Trophoblast cell (in vitro differentiated cells and primary cell): ENCODE data around the gene LDLRAD4.

Source experiments
- DNase-seq, 2 donors: peaks; one replicate each; pipeline ENCODE4 v3.0.0-alpha.2; 2016
- H2AFZ ChIP-seq: 2 replicates; pipeline ENCODE4 v1.6.1; 2013; ENCODE audit warnings: low read length, moderate library complexity, mild to moderate bottlenecking; ENCODE audit not compliant: insufficient read depth, poor library complexity
- H2AK5ac ChIP-seq: 2 replicates; pipeline ENCODE4 v1.6.1; 2013; ENCODE audit warnings: mild to moderate bottlenecking, low read length
- H2BK120ac ChIP-seq: 2 replicates; pipeline ENCODE4 v1.6.1; 2013; ENCODE audit warnings: low read length, mild to moderate bottlenecking, moderate library complexity; ENCODE audit not compliant: insufficient read depth, poor library complexity
- H2BK12ac ChIP-seq: 2 replicates; pipeline ENCODE4 v1.6.1; 2013; ENCODE audit warnings: mild to moderate bottlenecking, low read length, moderate library complexity
- H2BK5ac ChIP-seq: 2 replicates; pipeline ENCODE4 v1.6.1; 2013; ENCODE audit warnings: low read length, low read depth, moderate library complexity, mild to moderate bottlenecking; ENCODE audit not compliant: poor library complexity
- H3K14ac ChIP-seq: 2 replicates; pipeline ENCODE4 v1.6.1; 2013; ENCODE audit warnings: mild to moderate bottlenecking, low read length
- H3K18ac ChIP-seq: 2 replicates; pipeline ENCODE4 v1.6.1; 2013; ENCODE audit warnings: mild to moderate bottlenecking, low read length
- H3K23ac ChIP-seq: 2 replicates; pipeline ENCODE4 v1.6.1; 2013; ENCODE audit warnings: low read length
- H3K27ac ChIP-seq: 2 replicates; pipeline ENCODE4 v1.5.1; 2013; ENCODE audit warnings: low read depth, mild to moderate bottlenecking, inconsistent platforms, low read length, moderate library complexity
- H3K27me3 ChIP-seq: 2 replicates; pipeline ENCODE4 v1.6.1; 2013; ENCODE audit warnings: inconsistent platforms, mild to moderate bottlenecking, low read length, moderate library complexity; ENCODE audit not compliant: insufficient read depth
- H3K36me3 ChIP-seq, 2 experiments: 1 replicate in 1 of 2; 2 replicates in 1 of 2; pipeline ENCODE4 v1.6.1; 2013; ENCODE audit warnings: low read length in 2 of 2, mild to moderate bottlenecking in 2 of 2, moderate library complexity in 1 of 2; ENCODE audit not compliant: insufficient read depth in 2 of 2, control insufficient read depth in 1 of 2
- H3K4ac ChIP-seq: 2 replicates; pipeline ENCODE4 v1.6.1; 2013; ENCODE audit warnings: low read depth, mild to moderate bottlenecking, low read length, moderate library complexity
- H3K4me1 ChIP-seq, 2 experiments: 1 replicate in 1 of 2; 2 replicates in 1 of 2; pipeline ENCODE4 v1.6.1; 2013; ENCODE audit warnings: low read length in 2 of 2, mild to moderate bottlenecking in 2 of 2, moderate library complexity in 1 of 2; ENCODE audit not compliant: insufficient read depth in 2 of 2, control insufficient read depth in 1 of 2
- H3K4me2 ChIP-seq: 2 replicates; pipeline ENCODE4 v1.6.1; 2013; ENCODE audit warnings: inconsistent platforms, mild to moderate bottlenecking, low read length, moderate library complexity
- H3K4me3 ChIP-seq: 2 replicates; pipeline ENCODE4 v1.5.1; 2013; ENCODE audit warnings: mild to moderate bottlenecking, low read depth, low read length, inconsistent platforms
- H3K79me1 ChIP-seq: one replicate; pipeline ENCODE4 v1.6.1; 2013; ENCODE audit warnings: low read length
- H3K79me2 ChIP-seq: 2 replicates; pipeline ENCODE4 v1.6.1; 2013; ENCODE audit warnings: low read length, mild to moderate bottlenecking; ENCODE audit not compliant: control insufficient read depth, insufficient read depth, poor library complexity
- H3K9ac ChIP-seq: 2 replicates; pipeline ENCODE4 v1.6.1; 2013; ENCODE audit warnings: mild to moderate bottlenecking, low read length
- H3K9me3 ChIP-seq: 2 replicates; pipeline ENCODE4 v1.6.1; 2013; ENCODE audit warnings: low read depth, mild to moderate bottlenecking, control low read depth, inconsistent platforms, low read length; ENCODE audit not compliant: insufficient read depth
- H4K12ac ChIP-seq: 2 replicates; pipeline ENCODE4 v1.6.1; 2013; ENCODE audit warnings: low read depth, mild to moderate bottlenecking, low read length, moderate library complexity
- H4K8ac ChIP-seq: 2 replicates; pipeline ENCODE4 v1.6.1; 2013; ENCODE audit warnings: low read depth, mild to moderate bottlenecking, low read length, moderate library complexity
- H4K91ac ChIP-seq: one replicate; pipeline ENCODE4 v1.6.1; 2013; ENCODE audit warnings: low read depth, mild to moderate bottlenecking, low read length, moderate library complexity
- WGBS: extraction: QIAGEN DNeasy Blood & Tissue Kit; methylation state at CpG from one replicate; pipeline ENCODE4 v1.1.7; 2013; ENCODE audit warnings: missing lambda C conversion rate; ENCODE audit not compliant: insufficient read length, insufficient coverage; ENCODE audit errors: extremely low coverage; 5-methylcytosine and 5-hydroxymethylcytosine counted together

Gene LDLRAD4

DNA sequence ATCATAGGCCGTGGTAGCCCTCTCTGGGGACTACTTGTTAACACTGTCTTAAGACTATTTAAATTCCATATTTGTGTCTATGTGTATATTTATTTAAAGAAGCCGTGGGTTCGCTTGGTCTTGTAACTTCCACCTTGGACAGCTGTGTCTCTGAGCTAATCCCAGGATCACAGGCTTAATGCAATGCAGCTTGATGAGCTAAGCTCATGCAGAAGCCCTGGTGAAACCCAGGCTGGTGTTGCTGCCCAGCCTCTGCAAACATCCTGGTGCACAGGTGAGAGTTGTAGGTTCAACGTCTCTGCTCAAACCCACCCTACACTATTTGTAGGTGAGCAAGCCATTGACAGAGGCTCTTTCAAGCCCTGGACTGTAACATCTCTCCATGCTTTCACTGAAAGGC is 296.0 kb downstream of the LDLRAD4 start:
- H3K4me2 ChIP-seq: no peak overlapping the region
- no peaks in the 10 kb centered on the region for H3K27me3 ChIP-seq

GRCh38 chr18:13516855-13517254 is 298.3 kb downstream of the LDLRAD4 start:
- H4K91ac ChIP-seq: no peak overlapping the region
- H3K4me1 ChIP-seq: peaks cover 0 to 2% of the 10 kb centered on the region in 2 experiments
- H3K4ac ChIP-seq: no peak overlapping the region
- H4K12ac ChIP-seq: no peak overlapping the region
- DNase-seq: no peak
- no peak overlapping the region for H2BK120ac ChIP-seq
- H3K9ac ChIP-seq: no peak overlapping the region
- no peak overlapping the region for H3K27ac ChIP-seq
- H3K4me3 ChIP-seq: no peak overlapping the region
- no peak overlapping the region for H2AFZ ChIP-seq
- peaks cover 2% of the 10 kb centered on the region for H3K9me3 ChIP-seq
- no peak overlapping the region for H3K4me2 ChIP-seq
- no peak overlapping the region for H3K18ac ChIP-seq
- peaks cover 0 to 3% of the 10 kb centered on the region in 2 experiments for H3K36me3 ChIP-seq
- no peaks in the 10 kb centered on the region for H3K27me3 ChIP-seq
- H2AK5ac ChIP-seq: no peak overlapping the region
- no peak overlapping the region for H4K8ac ChIP-seq
- H2BK5ac ChIP-seq: no peak overlapping the region
- no peaks in the 10 kb centered on the region for H3K79me1 ChIP-seq
- no peak overlapping the region for H3K23ac ChIP-seq
- no CpG with 5 or more reads among the region's 6 CpGs for WGBS
- H2BK12ac ChIP-seq: no peak overlapping the region
- no peak overlapping the region for H3K14ac ChIP-seq
- H3K79me2 ChIP-seq: no peaks in the 10 kb centered on the region

More for the DNA sequence above, 296.0 kb downstream of the LDLRAD4 start:
- Histone ChIP-seq H2BK120ac (no peak overlapping the region), H2BK12ac (no peak overlapping the region), H3K79me2 (no peaks in the 10 kb centered on the region), H3K23ac (no peak overlapping the region), H3K4me3 (no peak overlapping the region), H4K12ac (no peak overlapping the region), H3K18ac (no peak overlapping the region), H3K4ac (no peak overlapping the region), H2AK5ac (no peak overlapping the region), H3K9ac (no peak overlapping the region), H2AFZ (no peak overlapping the region), H2BK5ac (no peak overlapping the region), H3K4me1 (peaks cover 0 to 2% of the 10 kb centered on the region in 2 experiments), H3K36me3 (peaks cover 0 to 3% of the 10 kb centered on the region in 2 experiments), H3K9me3 (peaks cover 2% of the 10 kb centered on the region), H4K91ac (no peak overlapping the region), H3K79me1 (no peaks in the 10 kb centered on the region), H3K27ac (no peak overlapping the region), H4K8ac (no peak overlapping the region), H3K14ac (no peak overlapping the region)
- no CpG with 5 or more reads among the region's 4 CpGs for WGBS
- DNase-seq: no peak

DNA sequence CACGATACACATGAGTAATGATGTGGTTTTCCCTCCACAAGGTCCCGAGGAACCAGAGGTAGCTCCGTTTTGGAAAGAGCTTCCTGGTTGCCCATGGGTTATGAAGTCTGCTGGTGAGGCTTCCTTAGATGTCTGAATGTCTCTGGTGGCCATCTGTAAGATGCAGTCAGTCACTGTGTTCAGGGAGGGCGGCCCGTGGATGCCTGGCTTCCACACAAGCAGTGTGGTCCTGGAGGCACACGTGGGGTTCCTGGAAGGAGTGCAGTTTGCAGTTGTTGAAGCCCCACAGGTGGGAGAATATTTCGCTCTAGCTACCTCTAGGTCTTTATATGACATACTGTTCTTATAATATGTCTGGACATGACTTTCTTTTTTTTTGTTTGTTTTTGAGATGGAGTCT is 298.8 kb downstream of the LDLRAD4 start:
- no peak overlapping the region for H3K4me2 ChIP-seq
- no peak overlapping the region for H4K91ac ChIP-seq
- no peaks in the 10 kb centered on the region for H3K79me1 ChIP-seq
- no peak overlapping the region for H2AFZ ChIP-seq
- no peak overlapping the region for H3K27ac ChIP-seq
- H3K4ac ChIP-seq: no peak overlapping the region
- H3K18ac ChIP-seq: no peak overlapping the region
- H3K4me3 ChIP-seq: no peak overlapping the region
- DNase-seq: no peak
- no peak overlapping the region for H2BK120ac ChIP-seq
- H2BK5ac ChIP-seq: no peak overlapping the region
- no peak overlapping the region for H2AK5ac ChIP-seq
- no peak overlapping the region for H3K9ac ChIP-seq
- H3K27me3 ChIP-seq: no peaks in the 10 kb centered on the region
- peaks cover 2% of the 10 kb centered on the region for H3K9me3 ChIP-seq
- H3K36me3 ChIP-seq: peaks cover 0 to 3% of the 10 kb centered on the region in 2 experiments
- H3K23ac ChIP-seq: no peak overlapping the region
- H4K12ac ChIP-seq: no peak overlapping the region
- H4K8ac ChIP-seq: no peak overlapping the region
- no CpG with 5 or more reads among the region's 7 CpGs for WGBS
- peaks cover 0 to 2% of the 10 kb centered on the region in 2 experiments for H3K4me1 ChIP-seq
- no peak overlapping the region for H3K14ac ChIP-seq
- no peak overlapping the region for H2BK12ac ChIP-seq
- no peaks in the 10 kb centered on the region for H3K79me2 ChIP-seq

DNA sequence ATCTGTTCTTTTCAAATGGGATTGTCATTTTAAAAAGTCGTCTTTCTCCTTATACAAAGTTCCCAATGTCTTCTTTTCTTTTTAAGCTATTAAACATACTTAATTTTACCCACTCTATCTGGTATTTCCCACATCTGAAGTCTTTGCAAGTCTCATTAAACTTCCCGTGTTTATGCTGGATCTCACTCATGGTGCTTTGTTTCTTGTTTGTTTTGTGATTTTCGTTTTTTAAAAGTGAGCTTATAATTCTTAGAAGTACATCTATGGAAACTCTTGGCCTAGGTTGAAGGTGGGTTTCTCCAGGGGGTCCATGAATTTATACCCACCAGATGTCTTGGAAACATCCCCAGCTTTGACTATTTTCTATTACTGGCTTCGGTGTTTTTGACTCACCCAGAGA is 299.8 kb downstream of the LDLRAD4 start:
- Histone ChIP-seq H3K79me2 (no peaks in the 10 kb centered on the region), H3K36me3 (peaks cover 0 to 3% of the 10 kb centered on the region in 2 experiments), H2AFZ (no peak overlapping the region), H3K18ac (no peak overlapping the region), H3K27me3 (no peaks in the 10 kb centered on the region), H3K9ac (no peak overlapping the region), H3K14ac (no peak overlapping the region), H3K23ac (no peak overlapping the region), H2BK12ac (no peak overlapping the region), H4K91ac (no peak overlapping the region), H4K12ac (no peak overlapping the region), H3K4me2 (no peak overlapping the region), H2BK5ac (no peak overlapping the region), H4K8ac (no peak overlapping the region), H3K79me1 (no peaks in the 10 kb centered on the region), H2BK120ac (no peak overlapping the region), H2AK5ac (no peak overlapping the region), H3K9me3 (peaks cover 2% of the 10 kb centered on the region), H3K4me3 (no peak overlapping the region), H3K4me1 (no peaks in the 10 kb centered on the region), H3K27ac (no peak overlapping the region), H3K4ac (no peak overlapping the region)
- no peak for DNase-seq
- no CpG with 5 or more reads among the region's 4 CpGs for WGBS
